Astrocyte (in vitro differentiated cells and primary cell): Measurements from ENCODE around the gene FGF12. TPM values are rescaled to one million over a fixed set of nuclear protein-coding genes. Genes with fewer than 3 reads are reported as not detected.

Experiments
- DNase-seq: peaks from one replicate; pipeline ENCODE4 v3.0.0-alpha.2; 2010; ENCODE audit warnings: low read depth
- FAIRE-seq: peaks from 2 replicates; lab custom pipeline; 2011; peaks lifted over from hg19 to GRCh38; lab: Jason Lieb, UNC
- H2AFZ ChIP-seq: 2 replicates; pipeline ENCODE4 v1.6.0; 2012; ENCODE audit warnings: low read depth, low read length, inconsistent platforms
- H3K27ac ChIP-seq: 2 replicates; pipeline ENCODE4 v1.5.1; 2011; ENCODE audit warnings: low read depth, low read length, inconsistent platforms
- H3K27me3 ChIP-seq: 2 replicates; pipeline ENCODE4 v1.6.0; 2011; ENCODE audit warnings: low read length, inconsistent platforms; ENCODE audit not compliant: insufficient read depth
- H3K36me3 ChIP-seq: 2 replicates; pipeline ENCODE4 v1.5.1; 2011; ENCODE audit warnings: low read length, inconsistent platforms; ENCODE audit not compliant: insufficient read depth
- H3K4me1 ChIP-seq: 2 replicates; pipeline ENCODE4 v1.5.1; 2011; ENCODE audit warnings: low read length, inconsistent platforms; ENCODE audit not compliant: insufficient read depth
- H3K4me2 ChIP-seq: 2 replicates; pipeline ENCODE4 v1.6.0; 2012; ENCODE audit warnings: low read length, inconsistent platforms
- H3K4me3 ChIP-seq: 2 replicates; pipeline ENCODE4 v1.5.1; 2011; ENCODE audit warnings: low read depth, mild to moderate bottlenecking, low read length, inconsistent platforms; ENCODE audit not compliant: insufficient read depth
- H3K79me2 ChIP-seq: 2 replicates; pipeline ENCODE4 v1.6.0; 2012; ENCODE audit warnings: mild to moderate bottlenecking, low read length, inconsistent platforms; ENCODE audit not compliant: insufficient read depth
- H3K9ac ChIP-seq: 2 replicates; pipeline ENCODE4 v1.6.0; 2012; ENCODE audit warnings: mild to moderate bottlenecking, low read length, inconsistent platforms
- H3K9me3 ChIP-seq: 2 replicates; pipeline ENCODE4 v1.5.1; 2012; ENCODE audit warnings: low read depth, mild to moderate bottlenecking, low read length, inconsistent platforms; ENCODE audit not compliant: insufficient read depth
- H4K20me1 ChIP-seq: 2 replicates; pipeline ENCODE4 v1.6.0; 2012; ENCODE audit warnings: low read length, inconsistent platforms; ENCODE audit not compliant: insufficient read depth
- H3K27ac Mint-ChIP-seq: one replicate; pipeline ENCODE4 v1.8.0; 2021; ENCODE audit warnings: mild to moderate bottlenecking, mixed read lengths; ENCODE audit not compliant: unreplicated experiment
- H3K27me3 Mint-ChIP-seq: one replicate; pipeline ENCODE4 v1.8.0; 2021; ENCODE audit warnings: low read depth, mixed read lengths; ENCODE audit not compliant: unreplicated experiment
- H3K36me3 Mint-ChIP-seq: one replicate; pipeline ENCODE4 v1.8.0; 2021; ENCODE audit warnings: low read depth, mixed read lengths; ENCODE audit not compliant: unreplicated experiment
- H3K4me1 Mint-ChIP-seq: one replicate; pipeline ENCODE4 v1.8.0; 2021; ENCODE audit warnings: low read depth, mixed read lengths; ENCODE audit not compliant: unreplicated experiment
- H3K4me3 Mint-ChIP-seq: one replicate; pipeline ENCODE4 v1.8.0; 2021; ENCODE audit warnings: mild to moderate bottlenecking, moderate library complexity, mixed read lengths; ENCODE audit not compliant: unreplicated experiment
- H3K9me3 Mint-ChIP-seq: one replicate; pipeline ENCODE4 v1.8.0; 2021; ENCODE audit warnings: mild to moderate bottlenecking, mixed read lengths; ENCODE audit not compliant: unreplicated experiment
- EZH2 ChIP-seq: IDR thresholded peaks from 2 replicates; pipeline ENCODE4 v1.6.1; 2012; ENCODE audit warnings: mild to moderate bottlenecking, low read length, inconsistent platforms; ENCODE audit not compliant: insufficient read depth
- total RNA-seq: library from RNA; stranded (reverse); gene quantifications from 2 replicates; pipeline ENCODE4 v1.2.1, GENCODE V29; 2021
- TF ChIP-seq, protein P1 (sequence below): IDR thresholded peaks from 2 replicates; pipeline ENCODE4 v1.5.1; 2011; ENCODE audit warnings: low read depth, mild to moderate bottlenecking, inconsistent platforms, low read length, moderate library complexity; ENCODE audit not compliant: insufficient read depth

The FGF12 gene
- total RNA-seq, 1 donor from 2014 or later, result 1.4 TPM

DNA sequence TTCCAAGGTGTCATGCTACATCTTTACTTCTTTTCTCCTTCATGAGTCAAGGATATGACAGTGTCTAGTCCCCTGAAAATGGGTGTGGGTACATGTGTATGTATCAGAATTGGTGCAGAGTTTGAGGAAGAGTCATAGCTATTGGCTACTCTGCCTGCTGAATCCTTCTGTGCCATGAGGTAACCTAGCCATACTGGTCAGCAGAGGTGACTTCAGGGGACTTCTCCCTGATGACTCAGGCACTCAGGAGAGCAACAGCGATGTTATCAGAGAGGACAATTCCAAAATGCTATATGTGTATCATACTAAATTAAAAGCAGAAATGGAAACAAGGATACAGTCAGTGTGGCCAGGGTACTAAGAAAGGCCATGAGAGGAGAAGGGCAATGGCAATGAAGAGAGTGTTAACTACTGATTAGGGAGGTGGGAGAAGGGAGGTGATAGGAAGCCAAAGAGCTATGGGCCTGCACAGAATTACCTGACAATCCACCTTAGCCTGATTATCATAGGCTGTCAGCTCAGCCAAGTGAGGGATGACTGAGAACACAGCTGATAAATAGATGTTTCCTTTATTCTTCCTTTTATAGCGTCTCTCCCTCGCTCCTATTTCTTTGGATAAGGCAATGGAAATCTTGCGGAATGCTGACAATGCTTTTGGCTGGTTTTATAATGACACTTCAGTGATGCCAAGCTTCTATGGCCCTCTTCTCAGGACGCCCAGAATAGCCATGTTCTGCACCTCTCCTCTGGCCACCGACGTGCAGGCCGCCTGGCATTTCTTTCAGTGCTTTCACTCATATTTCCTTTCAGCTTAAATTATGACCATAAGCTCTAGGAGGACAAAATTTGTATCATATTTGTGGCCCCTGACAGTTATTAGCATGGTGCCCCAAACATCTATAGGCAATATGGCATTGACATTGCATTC lies 90.6 kb downstream of the FGF12 start:
- FAIRE-seq, result no peak

DNA sequence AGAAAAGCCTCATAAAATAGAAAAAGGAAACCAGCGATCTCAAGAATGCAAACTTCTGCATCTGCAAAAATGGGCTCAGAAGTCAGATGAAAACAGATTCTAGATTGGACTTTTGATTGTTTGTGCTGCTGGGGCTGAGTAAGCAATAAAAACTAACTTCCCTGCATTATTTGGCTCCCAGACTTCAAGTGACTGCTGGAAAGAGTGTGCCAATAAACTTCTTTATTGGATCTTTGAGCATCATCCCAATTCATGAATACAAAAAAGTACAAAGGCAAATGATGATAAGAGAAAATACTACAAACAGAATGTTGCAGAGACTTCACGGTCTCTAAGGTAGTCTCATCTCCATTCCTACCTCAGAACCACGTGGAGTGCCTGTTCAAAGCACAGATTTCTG lies 97.9 kb downstream of the FGF12 start:
- Histone ChIP-seq H3K4me2 (no peak overlapping the region), H3K36me3 (no peaks in the 10 kb centered on the region), H4K20me1 (no peaks in the 10 kb centered on the region), H3K9me3 (no peaks in the 10 kb centered on the region), H2AFZ (no peak overlapping the region), H3K4me3 (no peak overlapping the region), H3K9ac (no peak overlapping the region), H3K4me1 (no peaks in the 10 kb centered on the region), H3K79me2 (no peaks in the 10 kb centered on the region), H3K27ac (no peak overlapping the region), H3K27me3 (no peaks in the 10 kb centered on the region)
- peaks cover 2% of the 10 kb centered on the region for H3K27me3 Mint-ChIP-seq
- no peak overlapping the region for H3K4me3 Mint-ChIP-seq
- no peaks in the 10 kb centered on the region for H3K9me3 Mint-ChIP-seq
- H3K4me1 Mint-ChIP-seq, result no peaks in the 10 kb centered on the region
- H3K27ac Mint-ChIP-seq, result no peak overlapping the region
- H3K36me3 Mint-ChIP-seq, result no peaks in the 10 kb centered on the region
- TF ChIP-seq EZH2, result no peak
- TF ChIP-seq, protein P1, sequence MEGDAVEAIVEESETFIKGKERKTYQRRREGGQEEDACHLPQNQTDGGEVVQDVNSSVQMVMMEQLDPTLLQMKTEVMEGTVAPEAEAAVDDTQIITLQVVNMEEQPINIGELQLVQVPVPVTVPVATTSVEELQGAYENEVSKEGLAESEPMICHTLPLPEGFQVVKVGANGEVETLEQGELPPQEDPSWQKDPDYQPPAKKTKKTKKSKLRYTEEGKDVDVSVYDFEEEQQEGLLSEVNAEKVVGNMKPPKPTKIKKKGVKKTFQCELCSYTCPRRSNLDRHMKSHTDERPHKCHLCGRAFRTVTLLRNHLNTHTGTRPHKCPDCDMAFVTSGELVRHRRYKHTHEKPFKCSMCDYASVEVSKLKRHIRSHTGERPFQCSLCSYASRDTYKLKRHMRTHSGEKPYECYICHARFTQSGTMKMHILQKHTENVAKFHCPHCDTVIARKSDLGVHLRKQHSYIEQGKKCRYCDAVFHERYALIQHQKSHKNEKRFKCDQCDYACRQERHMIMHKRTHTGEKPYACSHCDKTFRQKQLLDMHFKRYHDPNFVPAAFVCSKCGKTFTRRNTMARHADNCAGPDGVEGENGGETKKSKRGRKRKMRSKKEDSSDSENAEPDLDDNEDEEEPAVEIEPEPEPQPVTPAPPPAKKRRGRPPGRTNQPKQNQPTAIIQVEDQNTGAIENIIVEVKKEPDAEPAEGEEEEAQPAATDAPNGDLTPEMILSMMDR, result no peak
- DNase-seq (no peak), FAIRE-seq (no peak)

More for the DNA sequence above, 90.6 kb downstream of the FGF12 start:
- no peaks in the 10 kb centered on the region for H3K27me3 ChIP-seq
- H3K9me3 ChIP-seq, result no peaks in the 10 kb centered on the region
- H3K4me2 ChIP-seq, result no peak overlapping the region
- Mint-ChIP-seq H3K36me3 (no peaks in the 10 kb centered on the region), H3K4me3 (no peak overlapping the region), H3K27me3 (peaks cover 2% of the 10 kb centered on the region), H3K4me1 (no peaks in the 10 kb centered on the region), H3K27ac (no peak overlapping the region), H3K9me3 (no peaks in the 10 kb centered on the region)
- H3K36me3 ChIP-seq, result no peaks in the 10 kb centered on the region
- no peak overlapping the region for H3K9ac ChIP-seq
- H3K27ac ChIP-seq, result no peak overlapping the region
- TF ChIP-seq EZH2, result no peak
- TF ChIP-seq, protein P1, result no peak
- no peak overlapping the region for H3K4me3 ChIP-seq
- no peaks in the 10 kb centered on the region for H3K4me1 ChIP-seq
- no peak for DNase-seq
- no peak overlapping the region for H2AFZ ChIP-seq
- H3K79me2 ChIP-seq, result no peaks in the 10 kb centered on the region
- H4K20me1 ChIP-seq, result no peaks in the 10 kb centered on the region

DNA sequence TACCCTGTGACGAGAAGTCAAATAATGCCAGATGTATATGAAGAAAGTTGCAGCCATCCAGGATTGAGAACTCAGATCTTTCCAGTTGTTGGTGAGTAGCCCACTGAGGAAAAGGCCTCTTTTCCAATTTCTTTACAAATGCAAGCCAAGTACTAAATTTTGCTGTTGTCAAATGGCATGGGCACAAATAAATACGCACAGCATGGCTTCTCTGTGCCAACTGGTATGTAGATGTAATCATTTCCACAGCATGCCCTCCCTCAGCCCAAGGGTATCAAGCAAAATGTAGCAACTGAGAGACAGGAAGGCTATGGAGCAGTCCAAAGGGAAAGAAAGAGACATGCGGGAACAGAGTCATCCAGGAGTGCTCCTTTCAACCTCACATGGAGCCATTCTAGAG lies 105.4 kb downstream of the FGF12 start:
- H3K27me3 Mint-ChIP-seq, result no peaks in the 10 kb centered on the region
- H3K4me3 Mint-ChIP-seq, result no peak overlapping the region
- no peaks in the 10 kb centered on the region for H3K36me3 ChIP-seq
- H4K20me1 ChIP-seq, result no peaks in the 10 kb centered on the region
- H3K4me3 ChIP-seq, result no peak overlapping the region
- no peak overlapping the region for H3K27ac Mint-ChIP-seq
- DNase-seq, result no peak
- H3K36me3 Mint-ChIP-seq, result no peaks in the 10 kb centered on the region
- H3K27ac ChIP-seq, result no peak overlapping the region
- peaks cover 2% of the 10 kb centered on the region for H3K4me1 Mint-ChIP-seq
- H3K9ac ChIP-seq, result no peak overlapping the region
- no peak for FAIRE-seq
- TF ChIP-seq, protein P1, result no peak
- no peak for TF ChIP-seq EZH2
- H3K27me3 ChIP-seq, result no peaks in the 10 kb centered on the region
- no peaks in the 10 kb centered on the region for H3K9me3 ChIP-seq
- H2AFZ ChIP-seq, result no peak overlapping the region
- no peaks in the 10 kb centered on the region for H3K4me1 ChIP-seq
- no peaks in the 10 kb centered on the region for H3K9me3 Mint-ChIP-seq
- H3K79me2 ChIP-seq, result no peaks in the 10 kb centered on the region
- H3K4me2 ChIP-seq, result no peak overlapping the region
